Heart left ventricle (tissue), 16 donors: ENCODE measurements around the gene PGBD2. TPM values are rescaled to one million over a fixed set of nuclear protein-coding genes. Genes with fewer than 3 reads are reported as not detected.

Experiments
- ATAC-seq, 4 donors: fragments of 200-7000 bp; cut with Tn5 transposase; one replicate each; pipeline ENCODE4 v1.9.1; 2020 to 2022; ENCODE audit warnings: moderate library complexity in 4 of 4, mild to moderate bottlenecking in 3 of 4, moderate number of reproducible peaks in 1 of 4
- DNase-seq, 5 donors: peaks; one replicate each; pipeline ENCODE4 v3.0.0-alpha.2; 2020
- H3K27ac ChIP-seq, 12 donors: fragments of 200-600 bp; sonication (generic) in 4 of 12; one replicate each; pipeline versions ENCODE4 v1.5.0 to v1.8.0; 2016 to 2022; ENCODE audit warnings: mild to moderate bottlenecking in 2 of 12
- H3K27me3 ChIP-seq, 9 donors: fragments of 200-600 bp; sonication (generic) in 2 of 9; one replicate each; pipeline versions ENCODE4 v1.5.1 to v1.8.0; 2016 to 2022; ENCODE audit warnings: mild to moderate bottlenecking in 3 of 9
- H3K36me3 ChIP-seq, 9 donors: fragments of 200-600 bp; sonication (generic) in 2 of 9; one replicate each; pipeline versions ENCODE4 v1.5.0 to v1.8.0; 2018 to 2022; ENCODE audit warnings: mild to moderate bottlenecking in 2 of 9
- H3K4me1 ChIP-seq, 12 donors: fragments of 200-600 bp; sonication (generic) in 4 of 12; one replicate each; pipeline versions ENCODE4 v1.5.0 to v1.8.0; 2016 to 2022; ENCODE audit warnings: mild to moderate bottlenecking in 3 of 12
- H3K4me3 ChIP-seq, 12 donors: fragments of 200-600 bp; sonication (generic) in 4 of 12; one replicate each; pipeline versions ENCODE4 v1.5.0 to v1.8.0; 2017 to 2022; ENCODE audit warnings: mild to moderate bottlenecking in 9 of 12, moderate library complexity in 4 of 12
- H3K9me3 ChIP-seq, 12 donors: fragments of 200-600 bp; sonication (generic) in 4 of 12; one replicate each; pipeline versions ENCODE4 v1.5.0 to v1.8.0; 2016 to 2022; ENCODE audit warnings: mild to moderate bottlenecking in 1 of 12
- CTCF ChIP-seq, 12 donors: fragments of 200-600 bp; sonication (generic) in 4 of 12; IDR thresholded peaks; one replicate each; pipeline versions ENCODE4 v1.5.0 to v1.8.0; 2018 to 2022; ENCODE audit warnings: antibody characterized with exemption in 12 of 12, mild to moderate bottlenecking in 5 of 12
- POLR2A ChIP-seq, 2 donors: fragments of 450-650 bp; IDR thresholded peaks; one replicate each; pipeline ENCODE4 v1.6.1; 2017; ENCODE audit warnings: antibody characterized with exemption in 2 of 2, mild to moderate bottlenecking in 2 of 2, moderate library complexity in 2 of 2
- WGBS, 4 donors: extraction: QIAGEN DNeasy Blood & Tissue Kit in 2 of 4; methylation state at CpG; one replicate each; pipeline versions ENCODE4 v1.1.5 to v1.1.7; 2013 to 2018; 5-methylcytosine and 5-hydroxymethylcytosine counted together
- intact Hi-C, 10 donors: fragments of 100-400 bp; cut with DNase I; formaldehyde crosslinking; loops; one replicate each; pipeline versions ENCODE4 v1.11.1 to v1.14.2; 2022
- polyA plus RNA-seq, 2 donors: library from polyadenylated mRNA; stranded (reverse); fragments of 200-250 nt; gene quantifications; one replicate each; pipeline ENCODE4 v1.2.3, GENCODE V29; 2013
- total RNA-seq, 9 donors: library from RNA; depleted of rRNA in 2 of 9; stranded (reverse); fragments of >200 nt in 2 of 9; fragmentation: NEBNext Ultra II Directional in 3 of 9; extraction: Animal tissue kit (Norgen Biotek cat#: 25700) in 3 of 9; gene quantifications; one replicate each; pipeline versions ENCODE4 v1.1.0 to v1.2.4, GENCODE V29; 2016 to 2023
- donor health status: ischemic (EF 13 %, LVEDD 7.1; RV severe dilation, severe dysfunction).
- donor health status: healthy with polysubstance abuse.
- donor health status: DM: no; HTN: yes; CAD: no.
- donor health status: DM: no; HTN: no; CAD: no.
- donor health status: ischemic (EF 25% LVEDD 6.9; RV normal size, moderate dysfunction).
- donor health status: ischemic (EF 25% LVEDD 5.7; RV mildly dilated, moderate dysfunction).
- donor health status: healthy.
- donor health status: DM: yes; HTN: yes; CAD: no.
- donor health status: ischemic (EF 35%, LVEDD 5.7; RV mildly dilated, moderate dysfunction).
- donor health status: nonischemic (EF 11% LVEDD 7.7; RV severe dilation, severe dysfunction).
- donor health status: DM: yes; HTN: yes; CAD: no.
- donor health status: PGD.
- donor health status: ischemic (EF 29% LVEDD 5.4; RV normal size, mild dysfunction).
- donor health status: nonischemic (EF 23%, LVEDD 6.1; RV moderate dilation, normal function).

Gene PGBD2
- total and polyA plus RNA-seq, 11 donors: 1.5 to 3.9 (median 2.6) TPM

DNA sequence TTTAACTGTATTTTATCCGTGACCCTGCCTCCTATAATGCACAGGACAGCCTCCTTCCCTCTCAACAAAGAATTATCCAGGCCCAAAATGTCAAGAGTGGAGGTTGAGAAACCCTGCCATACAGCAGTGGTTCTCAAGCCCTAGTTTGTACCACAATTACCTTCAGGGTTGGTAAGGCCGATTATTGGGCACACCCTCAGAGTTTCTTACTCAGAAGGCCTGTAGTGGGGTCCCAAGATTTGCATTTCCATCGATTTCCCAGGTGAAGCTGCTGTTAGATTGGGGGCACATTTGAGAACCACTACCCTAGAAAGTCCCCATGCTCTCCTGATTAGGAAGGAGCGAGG is 400 bp upstream of the PGBD2 start:
- ATAC-seq: no peak
- peak overlapping the region; percentile 69 to 99 (median 95) for H3K27ac ChIP-seq
- intact Hi-C loops: loop anchor here in 5 of 10 donors (1.0 to 2.0 kb wide), 5 partner anchors 32 to 79 kb away; partner anchors contain the start of genes ZNF672 (in 2 of the 5) and ZNF692 (in 2 of the 5)
- H3K36me3 ChIP-seq: peaks cover 0 to 3% (median 0%) of the 10 kb centered on the region in 9 donors
- TF ChIP-seq CTCF (IDR thresholded peaks at IDR 0.05) (no peak), POLR2A (IDR thresholded peaks at IDR 0.05) (no peak)
- no peaks in the 10 kb centered on the region for H3K9me3 ChIP-seq
- H3K4me3 ChIP-seq: peak overlapping the region in 11 of 12 donors; percentile 53 to 94 (median 78)
- peaks cover 0 to 5% (median 0%) of the 10 kb centered on the region in 9 donors for H3K27me3 ChIP-seq
- WGBS, 4 donors: 33 to 38% (median 34%) methylated on average over 4 of the region's 4 CpGs
- no peak for DNase-seq
- peaks cover 0 to 18% (median 13%) of the 10 kb centered on the region in 12 donors for H3K4me1 ChIP-seq

DNA sequence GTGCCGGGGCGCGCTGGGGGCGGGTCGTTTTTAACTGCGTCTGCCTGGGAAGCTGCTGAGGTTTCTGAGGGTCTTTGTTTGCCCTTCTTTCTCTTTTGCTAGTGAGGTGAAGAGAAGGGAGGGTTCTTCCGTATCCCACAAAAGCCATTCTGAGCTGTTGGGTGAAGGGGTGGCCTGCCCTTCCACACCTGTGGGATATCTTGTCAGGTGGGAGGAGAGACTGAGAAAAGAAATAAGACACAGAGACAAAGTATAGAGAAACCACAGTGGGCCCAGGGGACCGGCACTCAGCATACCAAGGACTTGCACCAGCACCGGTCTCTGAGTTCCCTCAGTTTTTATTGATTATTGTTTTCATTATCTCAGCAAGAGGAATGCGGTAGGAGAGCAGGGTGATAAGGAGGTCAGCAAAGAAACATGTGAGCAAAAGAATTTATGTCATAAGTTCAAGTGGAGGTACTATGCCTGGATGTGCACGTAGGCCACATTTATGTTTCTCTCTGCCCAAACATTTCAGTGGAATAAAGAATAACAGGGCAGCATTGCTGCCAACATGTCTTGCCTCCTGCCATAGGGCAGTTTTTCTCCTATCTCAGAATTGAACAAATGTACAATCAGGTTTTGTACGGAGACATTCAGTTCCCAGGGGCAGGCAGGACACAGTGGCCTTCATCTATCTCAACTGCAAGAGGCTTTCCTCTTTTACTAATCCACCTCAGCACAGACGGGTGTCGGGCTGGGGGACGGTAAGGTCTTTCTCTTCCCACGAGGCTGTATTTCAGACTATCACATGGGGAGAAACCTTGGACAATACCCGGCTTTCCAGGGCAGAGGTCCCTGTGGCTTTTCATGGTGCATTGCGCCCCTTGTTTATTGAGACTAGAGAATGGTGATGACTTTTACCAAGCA is 972 bp downstream of the PGBD2 start:
- peaks cover 0 to 5% (median 0%) of the 10 kb centered on the region in 9 donors for H3K27me3 ChIP-seq
- H3K4me3 ChIP-seq: peak overlapping the region; percentile 22 to 94 (median 78)
- no peak for TF ChIP-seq POLR2A (IDR thresholded peaks at IDR 0.05)
- no peak for TF ChIP-seq CTCF (IDR thresholded peaks at IDR 0.05)
- WGBS, 4 donors: 19 to 27% (median 20%) methylated on average over 17 to 18 of the region's 18 CpGs
- H3K36me3 ChIP-seq: peaks cover 0 to 3% (median 0%) of the 10 kb centered on the region in 9 donors
- peak overlapping the region; percentile 69 to 99 (median 92) for H3K27ac ChIP-seq
- intact Hi-C loops: loop anchor here in 5 of 10 donors (1.0 to 2.0 kb wide), 5 partner anchors 34 to 81 kb away; partner anchors contain the start of genes ZNF672 (in 2 of the 5) and ZNF692 (in 2 of the 5)
- H3K9me3 ChIP-seq: no peaks in the 10 kb centered on the region
- ATAC-seq (no peak), DNase-seq (peak in 2 of 5 donors; percentile 32 to 37)
- H3K4me1 ChIP-seq: peaks cover 0 to 18% (median 13%) of the 10 kb centered on the region in 12 donors

- intact Hi-C loops: no loop called here
- H3K4me1 ChIP-seq: peaks cover 0 to 39% (median 10%) of the 10 kb centered on the region in 12 donors
- WGBS, 4 donors: 90 to 97% (median 94%) methylated on average over 6 of the region's 6 CpGs
Observed at GRCh38 chr1:248910761-248911160, 4.7 kb downstream of the PGBD2 start.

More at GRCh38 chr1:248910761-248911160, 4.7 kb downstream of the PGBD2 start:
- Histone ChIP-seq H3K27ac (no peak overlapping the region), H3K9me3 (no peaks in the 10 kb centered on the region), H3K4me3 (no peak overlapping the region), H3K27me3 (peaks cover 0 to 5% (median 0%) of the 10 kb centered on the region in 9 donors), H3K36me3 (peaks cover 0 to 24% (median 19%) of the 10 kb centered on the region in 9 donors)
- no peak for DNase-seq
- ATAC-seq: no peak
- TF ChIP-seq CTCF (IDR thresholded peaks at IDR 0.05): no peak
- no peak for TF ChIP-seq POLR2A (IDR thresholded peaks at IDR 0.05)
